KOPT-K1 (cell line): ENCODE results near the gene TSPAN32.
"Not testable (repeated sequence)": the region's sequence is repeated elsewhere in the genome, so short reads cannot be mapped to it uniquely, and the experiment has no call there.

ENCODE experiments used
- H3K27ac ChIP-seq: fragments of 200-600 bp; sonication (generic); 2 replicates; pipeline ENCODE4 v1.5.1; 2016; ENCODE audit warnings: antibody characterized with exemption, mild to moderate bottlenecking, low read depth, low read length; ENCODE audit not compliant: poor library complexity, severe bottlenecking
- H3K36me3 ChIP-seq: fragments of 200-600 bp; sonication (generic); 2 replicates; pipeline ENCODE4 v1.5.1; 2017; ENCODE audit warnings: antibody characterized with exemption, mild to moderate bottlenecking, low read length, moderate library complexity; ENCODE audit not compliant: insufficient read depth
- H3K9me3 ChIP-seq: fragments of 200-600 bp; sonication (generic); 2 replicates; pipeline ENCODE4 v1.5.1; 2017; ENCODE audit warnings: antibody characterized with exemption, low read length, mild to moderate bottlenecking; ENCODE audit not compliant: insufficient read depth, poor library complexity, severe bottlenecking

Gene TSPAN32

GRCh38 chr11:2272228-2272945, 29.4 kb upstream of the TSPAN32 start:
- no peaks in the 10 kb centered on the region for H3K36me3 ChIP-seq
- H3K27ac ChIP-seq = no peak overlapping the region
- no peaks in the 10 kb centered on the region for H3K9me3 ChIP-seq

DNA sequence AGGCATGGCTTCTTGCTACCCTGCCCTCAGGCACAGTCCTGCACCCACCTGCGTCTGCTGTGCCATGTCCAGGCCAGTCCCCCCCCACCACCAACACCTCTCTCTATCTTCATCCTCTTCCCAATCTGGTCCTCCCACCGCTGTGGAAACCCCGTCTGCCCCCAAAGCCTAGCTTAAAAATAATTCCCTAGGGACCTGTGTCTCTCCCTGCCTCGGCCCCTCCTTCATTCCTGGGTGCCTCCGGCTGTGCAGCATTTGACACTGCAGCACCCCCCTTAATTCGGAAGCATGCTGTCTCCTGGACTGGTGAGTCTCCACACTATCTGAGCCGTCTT, 28.9 kb upstream of the TSPAN32 start:
- H3K27ac ChIP-seq = no peak overlapping the region
- H3K9me3 ChIP-seq = no peaks in the 10 kb centered on the region

GRCh38 chr11:2273311-2273710, 28.5 kb upstream of the TSPAN32 start:
- Histone ChIP-seq H3K27ac (no peak overlapping the region), H3K9me3 (no peaks in the 10 kb centered on the region), H3K36me3 (no peaks in the 10 kb centered on the region)

More for the DNA sequence above, 28.9 kb upstream of the TSPAN32 start:
- H3K36me3 ChIP-seq = no peaks in the 10 kb centered on the region

DNA sequence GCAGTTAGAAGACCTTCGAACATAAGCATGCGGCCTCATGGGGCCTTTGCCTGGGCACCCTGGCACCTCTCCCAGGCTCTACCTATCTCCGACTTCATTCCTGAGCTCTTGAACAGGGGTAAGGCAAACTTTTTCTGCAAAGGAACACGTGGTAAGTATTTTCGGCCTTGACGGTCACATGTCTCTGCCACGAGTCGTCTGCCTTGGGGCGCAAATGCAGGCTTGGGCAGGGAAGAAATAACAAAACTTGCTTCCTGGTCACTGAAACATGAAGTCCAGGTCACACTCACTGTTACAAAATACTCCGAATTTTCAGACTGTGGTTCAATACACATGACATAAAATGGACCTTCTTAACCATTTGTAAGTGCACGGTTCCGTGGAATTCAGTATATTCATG, 28.0 kb upstream of the TSPAN32 start:
- Histone ChIP-seq H3K9me3 (no peaks in the 10 kb centered on the region), H3K27ac (no peak overlapping the region), H3K36me3 (no peaks in the 10 kb centered on the region)

- H3K36me3 ChIP-seq = no peaks in the 10 kb centered on the region
- peaks cover 9% of the 10 kb centered on the region for H3K9me3 ChIP-seq
- H3K27ac ChIP-seq = no peak overlapping the region
Measured at GRCh38 chr11:2275334-2276279, 26.2 kb upstream of the TSPAN32 start.

DNA sequence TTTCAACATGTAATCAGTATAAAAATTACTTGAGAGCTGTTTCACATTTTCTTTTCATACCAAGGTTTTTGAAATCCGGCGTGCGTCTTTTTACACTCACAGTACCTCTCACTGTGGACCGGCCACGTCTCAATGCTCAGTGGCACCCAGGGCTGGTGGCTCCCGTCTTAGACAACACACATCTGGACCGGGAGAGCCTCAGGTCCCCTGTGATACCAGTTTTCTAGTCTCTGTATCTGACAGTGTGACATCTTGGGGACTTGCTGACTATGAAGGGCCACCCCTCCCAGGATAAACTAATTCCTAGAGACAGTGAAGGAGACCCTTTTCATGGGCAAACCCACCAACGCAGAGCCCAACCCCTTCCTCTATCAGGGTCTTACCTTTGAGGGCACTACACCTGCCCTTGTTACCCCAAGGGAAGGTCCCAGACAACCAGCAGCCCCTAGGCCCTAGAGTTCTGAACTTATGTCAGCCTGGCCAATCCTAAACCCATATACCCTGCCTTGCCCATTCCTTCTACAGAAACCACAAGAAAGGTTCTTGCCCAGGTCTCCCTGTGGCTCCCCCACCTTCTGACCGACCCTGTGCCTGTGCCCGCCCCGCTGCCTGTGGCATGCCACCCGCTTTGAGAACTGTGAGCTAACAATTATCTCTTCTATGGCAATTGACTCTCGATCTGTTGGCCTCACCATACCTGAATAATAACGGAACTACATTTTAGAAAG, 25.4 kb upstream of the TSPAN32 start:
- Histone ChIP-seq H3K36me3 (no peaks in the 10 kb centered on the region), H3K27ac (no peak overlapping the region), H3K9me3 (peaks cover 9% of the 10 kb centered on the region)

DNA sequence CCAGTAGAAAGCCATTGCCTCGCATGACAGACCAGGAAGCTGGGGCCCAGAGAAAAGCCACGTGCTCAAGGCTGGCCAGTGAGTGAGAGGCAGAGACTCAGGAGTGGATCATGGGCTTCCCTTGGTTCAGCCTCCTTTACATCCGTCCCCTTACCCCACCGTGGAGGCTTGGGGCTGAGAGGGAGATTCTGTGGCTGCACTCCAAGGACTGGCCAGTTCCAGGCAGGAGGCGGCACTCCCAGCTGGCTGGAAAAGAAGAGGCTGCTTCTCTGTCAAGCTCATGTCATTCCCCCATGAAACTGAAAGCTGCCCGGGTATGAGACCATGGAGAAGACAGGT, 24.8 kb upstream of the TSPAN32 start:
- Histone ChIP-seq H3K27ac (no peak overlapping the region), H3K36me3 (no peaks in the 10 kb centered on the region), H3K9me3 (peaks cover 9% of the 10 kb centered on the region)

- Histone ChIP-seq H3K9me3 (peaks cover 13% of the 10 kb centered on the region), H3K36me3 (no peaks in the 10 kb centered on the region), H3K27ac (no peak overlapping the region)
Measured at GRCh38 chr11:2277933-2278523, 23.8 kb upstream of the TSPAN32 start.

DNA sequence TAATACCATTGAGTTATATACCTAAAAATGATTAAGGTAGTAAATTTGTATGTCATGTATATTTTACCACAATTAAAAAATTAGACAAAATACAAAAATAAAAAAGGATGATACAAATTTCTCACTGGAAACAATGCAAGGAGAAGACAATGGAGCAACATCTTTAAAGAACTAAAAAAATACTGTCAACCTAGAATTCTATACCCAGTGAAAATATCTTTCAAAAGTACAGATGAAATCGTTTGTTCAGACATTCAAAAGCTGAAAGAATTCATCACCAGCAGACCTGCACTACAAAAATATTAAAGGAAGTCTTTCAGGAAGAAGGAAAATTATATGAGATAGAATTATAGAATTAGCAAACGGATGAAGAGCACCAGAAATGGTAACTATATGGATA, 21.6 kb upstream of the TSPAN32 start:
- Histone ChIP-seq H3K27ac (no peak overlapping the region), H3K36me3 (no peaks in the 10 kb centered on the region), H3K9me3 (peaks cover 19% of the 10 kb centered on the region)

- H3K27ac ChIP-seq, H3K9me3 ChIP-seq, H3K36me3 ChIP-seq: not testable (repeated sequence)
Measured at GRCh38 chr11:2286350-2286749, 15.5 kb upstream of the TSPAN32 start.

GRCh38 chr11:2287091-2287490, 14.7 kb upstream of the TSPAN32 start:
- H3K27ac ChIP-seq = no peak overlapping the region
- H3K9me3 ChIP-seq = peaks cover 10% of the 10 kb centered on the region
- H3K36me3 ChIP-seq = no peaks in the 10 kb centered on the region

- Histone ChIP-seq H3K36me3 (no peaks in the 10 kb centered on the region), H3K27ac (no peak overlapping the region), H3K9me3 (no peaks in the 10 kb centered on the region)
Measured at GRCh38 chr11:2289350-2289749, 12.5 kb upstream of the TSPAN32 start.

DNA sequence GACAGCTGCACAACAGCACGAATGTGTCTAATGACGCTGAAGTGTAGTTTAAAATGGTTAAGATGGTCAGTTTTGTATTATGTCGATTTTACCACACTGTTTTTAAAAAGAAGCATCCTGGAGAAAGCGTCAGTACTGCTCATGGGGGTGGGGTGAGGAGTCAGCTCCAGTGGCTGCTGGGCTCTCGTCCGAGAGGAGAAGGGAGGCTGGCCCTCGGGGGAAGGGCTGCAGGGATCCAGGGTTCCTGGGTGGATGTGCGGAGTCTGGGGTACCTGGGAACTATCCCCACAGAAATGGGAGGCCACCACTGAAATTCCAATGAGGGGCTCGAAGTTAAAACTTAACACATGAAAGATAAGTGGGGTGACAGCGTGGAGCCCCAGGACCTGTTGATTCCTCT, 12.0 kb upstream of the TSPAN32 start:
- H3K36me3 ChIP-seq = no peaks in the 10 kb centered on the region
- no peak overlapping the region for H3K27ac ChIP-seq
- H3K9me3 ChIP-seq = no peaks in the 10 kb centered on the region

GRCh38 chr11:2290351-2290841, 11.4 kb upstream of the TSPAN32 start:
- no peaks in the 10 kb centered on the region for H3K36me3 ChIP-seq
- no peak overlapping the region for H3K27ac ChIP-seq
- H3K9me3 ChIP-seq = no peaks in the 10 kb centered on the region

GRCh38 chr11:2293531-2293971, 8.3 kb upstream of the TSPAN32 start:
- Histone ChIP-seq H3K27ac (no peak overlapping the region), H3K36me3 (no peaks in the 10 kb centered on the region), H3K9me3 (no peaks in the 10 kb centered on the region)
